Measurements from ENCODE around the gene CBS. TPM values are rescaled to one million over a fixed set of nuclear protein-coding genes. Genes with fewer than 3 reads are reported as not detected.
A peak's percentile ranks its signal among the peaks of the same experiment; 100 is the strongest.
"Not testable (repeated sequence)": the region's sequence is repeated elsewhere in the genome, so short reads cannot be mapped to it uniquely, and the experiment has no call there.

CBS gene
- total RNA-seq (2021) (126 and 166 TPM in 2 replicates), Bru-seq, nascent RNA (percentile 43 among the genes with signal in this experiment), BruChase-seq, experiment 1, labeled RNA remaining after a 2-hour chase (percentile 46 among the genes with signal in this experiment), BruChase-seq, experiment 2, labeled RNA remaining after a 6-hour chase (percentile 51 among the genes with signal in this experiment)
- long read RNA-seq, transcript CBS-204 (17 exons, 2,605 nt), result major isoform, 123 of 216 reads
- long read RNA-seq, partial matches to known transcripts, result 22 of 216 reads
- long read RNA-seq, other reads (novel, unspliced or antisense), result 65 of 216 reads

GRCh38 chr21:43075170-43076022, at the start of gene CBS:
Gene CBS, minus strand, starts transcription at chr21:43075835. Its CDS starts 3,642 bp downstream, at chr21:43072193.
- intact Hi-C loops (cut with micrococcal nuclease; ENCODE audit: unreplicated experiment); DNase-seq (ENCODE audit: low spot score); H3K4me1 ChIP-seq (ENCODE audit: insufficient read depth, low read length, poor library complexity, severe bottlenecking); H3K4me3 ChIP-seq (ENCODE audit: low read depth, low read length, poor library complexity, severe bottlenecking); H3K27me3 ChIP-seq (replicated peaks; ENCODE audit: insufficient read depth, low read depth, low read length, poor library complexity); H3K36me3 ChIP-seq (ENCODE audit: insufficient read depth, low read length, poor library complexity, severe bottlenecking); H3K27ac ChIP-seq (ENCODE audit: low read depth, low read length, poor library complexity, severe bottlenecking); CTCF ChIA-PET; H3K9me3 ChIP-seq (ENCODE audit: low read depth, low read length, poor library complexity, severe bottlenecking); POLR2A ChIA-PET (ENCODE audit: low non-redundant PET); BruUV-seq (replicated peaks): not testable (repeated sequence)

- CTCF ChIA-PET; H3K27me3 ChIP-seq (replicated peaks; ENCODE audit: insufficient read depth, low read depth, low read length, poor library complexity); intact Hi-C loops (cut with micrococcal nuclease; ENCODE audit: unreplicated experiment); BruUV-seq (replicated peaks); H3K4me1 ChIP-seq (ENCODE audit: insufficient read depth, low read length, poor library complexity, severe bottlenecking); H3K9me3 ChIP-seq (ENCODE audit: low read depth, low read length, poor library complexity, severe bottlenecking); DNase-seq (ENCODE audit: low spot score); H3K36me3 ChIP-seq (ENCODE audit: insufficient read depth, low read length, poor library complexity, severe bottlenecking); H3K4me3 ChIP-seq (ENCODE audit: low read depth, low read length, poor library complexity, severe bottlenecking); H3K27ac ChIP-seq (ENCODE audit: low read depth, low read length, poor library complexity, severe bottlenecking); POLR2A ChIA-PET (ENCODE audit: low non-redundant PET): not testable (repeated sequence)
Observed at GRCh38 chr21:43115956-43116355, 40.3 kb upstream of the CBS start.

GRCh38 chr21:43114483-43114882, 38.8 kb upstream of the CBS start:
- DNase-seq (ENCODE audit: low spot score); H3K4me1 ChIP-seq (ENCODE audit: insufficient read depth, low read length, poor library complexity, severe bottlenecking); H3K9me3 ChIP-seq (ENCODE audit: low read depth, low read length, poor library complexity, severe bottlenecking); H3K4me3 ChIP-seq (ENCODE audit: low read depth, low read length, poor library complexity, severe bottlenecking); BruUV-seq (replicated peaks); POLR2A ChIA-PET (ENCODE audit: low non-redundant PET); intact Hi-C loops (cut with micrococcal nuclease; ENCODE audit: unreplicated experiment); H3K27me3 ChIP-seq (replicated peaks; ENCODE audit: insufficient read depth, low read depth, low read length, poor library complexity); H3K36me3 ChIP-seq (ENCODE audit: insufficient read depth, low read length, poor library complexity, severe bottlenecking); H3K27ac ChIP-seq (ENCODE audit: low read depth, low read length, poor library complexity, severe bottlenecking); CTCF ChIA-PET: not testable (repeated sequence)

- H3K9me3 ChIP-seq (ENCODE audit: low read depth, low read length, poor library complexity, severe bottlenecking); POLR2A ChIA-PET (ENCODE audit: low non-redundant PET); H3K36me3 ChIP-seq (ENCODE audit: insufficient read depth, low read length, poor library complexity, severe bottlenecking); CTCF ChIA-PET; intact Hi-C loops (cut with micrococcal nuclease; ENCODE audit: unreplicated experiment); DNase-seq (ENCODE audit: low spot score); H3K4me3 ChIP-seq (ENCODE audit: low read depth, low read length, poor library complexity, severe bottlenecking); H3K27ac ChIP-seq (ENCODE audit: low read depth, low read length, poor library complexity, severe bottlenecking); H3K4me1 ChIP-seq (ENCODE audit: insufficient read depth, low read length, poor library complexity, severe bottlenecking); H3K27me3 ChIP-seq (replicated peaks; ENCODE audit: insufficient read depth, low read depth, low read length, poor library complexity); BruUV-seq (replicated peaks): not testable (repeated sequence)
Observed at GRCh38 chr21:43109006-43109405, 33.4 kb upstream of the CBS start.

GRCh38 chr21:43108177-43108576, 32.5 kb upstream of the CBS start:
- H3K4me3 ChIP-seq (ENCODE audit: low read depth, low read length, poor library complexity, severe bottlenecking); H3K27ac ChIP-seq (ENCODE audit: low read depth, low read length, poor library complexity, severe bottlenecking); H3K4me1 ChIP-seq (ENCODE audit: insufficient read depth, low read length, poor library complexity, severe bottlenecking); H3K36me3 ChIP-seq (ENCODE audit: insufficient read depth, low read length, poor library complexity, severe bottlenecking); CTCF ChIA-PET; POLR2A ChIA-PET (ENCODE audit: low non-redundant PET); H3K9me3 ChIP-seq (ENCODE audit: low read depth, low read length, poor library complexity, severe bottlenecking); DNase-seq (ENCODE audit: low spot score); intact Hi-C loops (cut with micrococcal nuclease; ENCODE audit: unreplicated experiment); H3K27me3 ChIP-seq (replicated peaks; ENCODE audit: insufficient read depth, low read depth, low read length, poor library complexity): not testable (repeated sequence)
- TSS peak; percentile 82 for BruUV-seq (replicated peaks)

GRCh38 chr21:43107794-43108137, 32.1 kb upstream of the CBS start:
- H3K4me3 ChIP-seq (ENCODE audit: low read depth, low read length, poor library complexity, severe bottlenecking); DNase-seq (ENCODE audit: low spot score); CTCF ChIA-PET; BruUV-seq (replicated peaks); H3K36me3 ChIP-seq (ENCODE audit: insufficient read depth, low read length, poor library complexity, severe bottlenecking); H3K27ac ChIP-seq (ENCODE audit: low read depth, low read length, poor library complexity, severe bottlenecking); H3K4me1 ChIP-seq (ENCODE audit: insufficient read depth, low read length, poor library complexity, severe bottlenecking); intact Hi-C loops (cut with micrococcal nuclease; ENCODE audit: unreplicated experiment); H3K27me3 ChIP-seq (replicated peaks; ENCODE audit: insufficient read depth, low read depth, low read length, poor library complexity); H3K9me3 ChIP-seq (ENCODE audit: low read depth, low read length, poor library complexity, severe bottlenecking); POLR2A ChIA-PET (ENCODE audit: low non-redundant PET): not testable (repeated sequence)

GRCh38 chr21:43106965-43107793, 31.5 kb upstream of the CBS start, which contains the start of gene U2AF1:
Gene U2AF1, minus strand, starts transcription at chr21:43107570. Its CDS starts 76 bp downstream, at chr21:43107494.
- H3K27ac ChIP-seq (ENCODE audit: low read depth, low read length, poor library complexity, severe bottlenecking); DNase-seq (ENCODE audit: low spot score); H3K27me3 ChIP-seq (replicated peaks; ENCODE audit: insufficient read depth, low read depth, low read length, poor library complexity); H3K4me3 ChIP-seq (ENCODE audit: low read depth, low read length, poor library complexity, severe bottlenecking); H3K9me3 ChIP-seq (ENCODE audit: low read depth, low read length, poor library complexity, severe bottlenecking); H3K4me1 ChIP-seq (ENCODE audit: insufficient read depth, low read length, poor library complexity, severe bottlenecking); POLR2A ChIA-PET (ENCODE audit: low non-redundant PET); BruUV-seq (replicated peaks); CTCF ChIA-PET; H3K36me3 ChIP-seq (ENCODE audit: insufficient read depth, low read length, poor library complexity, severe bottlenecking); intact Hi-C loops (cut with micrococcal nuclease; ENCODE audit: unreplicated experiment): not testable (repeated sequence)

Measured in A673 (cell line).